IMR-90 (cell line): Measurements from ENCODE around the gene EYS. TPM values are rescaled to one million over a fixed set of nuclear protein-coding genes. Genes with fewer than 3 reads are reported as not detected.

ENCODE experiments used
- ATAC-seq: fragments of 200-7000 bp; cut with Tn5 transposase; 2 replicates; pipeline ENCODE4 v1.9.1; 2020; ENCODE audit warnings: low read depth, mild to moderate bottlenecking, moderate library complexity
- BruUV-seq: library from RNA; stranded (reverse); fragments of 400-500 nt; replicated peaks from 2 replicates; lab custom pipeline; 2021; lab: Mats Ljungman, UMichigan
- CTCF ChIA-PET: fragments of 300-600 bp; formaldehyde crosslinking; extraction: SDS; loops from one replicate; lab custom pipeline; 2021; ENCODE audit warnings: antibody characterized with exemption; lab: Yijun Ruan, JAX
- POLR2A ChIA-PET: fragments of 300-600 bp; sonication (Branson Sonifier 250); formaldehyde crosslinking; loops from one replicate; lab custom pipeline; 2022; ENCODE audit warnings: antibody characterized with exemption; ENCODE audit not compliant: unreplicated experiment; lab: Charles Lee
- DNase-seq: peaks from one replicate; pipeline ENCODE4 v3.0.0; 2013
- H2AFZ ChIP-seq: replicated peaks from 2 replicates; pipeline ENCODE3; 2013; ENCODE audit warnings: low read length, mild to moderate bottlenecking; ENCODE audit not compliant: poor library complexity
- H2AK5ac ChIP-seq: 2 replicates; pipeline ENCODE4 v1.6.1; 2013; ENCODE audit warnings: low read depth, low read length, inconsistent platforms
- H2AK9ac ChIP-seq: replicated peaks from 2 replicates; pipeline ENCODE3; 2013; ENCODE audit warnings: mild to moderate bottlenecking, low read depth, low read length, moderate library complexity; ENCODE audit not compliant: poor library complexity
- H2BK120ac ChIP-seq: 2 replicates; pipeline ENCODE4 v1.6.1; 2013; ENCODE audit warnings: low read depth, low read length, inconsistent platforms
- H2BK15ac ChIP-seq: 3 replicates; pipeline ENCODE4 v1.6.1; 2013; ENCODE audit warnings: low read depth, low read length, inconsistent platforms
- H2BK20ac ChIP-seq: 2 replicates; pipeline ENCODE4 v1.6.1; 2013; ENCODE audit warnings: low read depth, mild to moderate bottlenecking, inconsistent platforms, low read length, moderate library complexity
- H2BK5ac ChIP-seq: 2 replicates; pipeline ENCODE4 v1.6.1; 2013; ENCODE audit warnings: mild to moderate bottlenecking, low read depth, low read length, inconsistent platforms; ENCODE audit not compliant: poor library complexity, severe bottlenecking
- H3K14ac ChIP-seq: replicated peaks from 2 replicates; pipeline ENCODE4 v1.6.1; 2013; ENCODE audit warnings: low read depth, low read length, inconsistent platforms
- H3K18ac ChIP-seq: 2 replicates; pipeline ENCODE4 v1.6.1; 2013; ENCODE audit warnings: low read depth, low read length, control low read depth
- H3K23ac ChIP-seq: 2 replicates; pipeline ENCODE4 v1.6.1; 2013; ENCODE audit warnings: low read depth, low read length, inconsistent platforms
- H3K27ac ChIP-seq: 2 replicates; pipeline ENCODE4 v1.5.1; 2013; ENCODE audit warnings: mild to moderate bottlenecking, control low read depth, low read length; ENCODE audit not compliant: insufficient read depth
- H3K27me3 ChIP-seq: 2 replicates; pipeline ENCODE4 v1.6.1; 2013; ENCODE audit warnings: low read length; ENCODE audit not compliant: control insufficient read depth, insufficient read depth
- H3K36me3 ChIP-seq: 2 replicates; pipeline ENCODE4 v1.6.1; 2013; ENCODE audit warnings: low read length, mixed read lengths; ENCODE audit not compliant: control insufficient read depth, insufficient read depth
- H3K4ac ChIP-seq: 2 replicates; pipeline ENCODE4 v1.6.1; 2013; ENCODE audit warnings: low read depth, low read length, inconsistent platforms
- H3K4me1 ChIP-seq: 2 replicates; pipeline ENCODE4 v1.6.1; 2013; ENCODE audit warnings: low read length, mixed read lengths; ENCODE audit not compliant: control insufficient read depth, insufficient read depth
- H3K4me2 ChIP-seq: 2 replicates; pipeline ENCODE4 v1.6.1; 2013; ENCODE audit warnings: low read depth, mild to moderate bottlenecking, control low read depth, low read length, moderate library complexity
- H3K4me3 ChIP-seq: 2 replicates; pipeline ENCODE4 v1.5.1; 2013; ENCODE audit warnings: low read depth, mild to moderate bottlenecking, control low read depth, low read length, moderate library complexity; ENCODE audit not compliant: insufficient read depth
- H3K56ac ChIP-seq: 2 replicates; pipeline ENCODE4 v1.6.1; 2013; ENCODE audit warnings: low read length, inconsistent platforms; ENCODE audit not compliant: insufficient read depth; ENCODE audit errors: extremely low read depth
- H3K79me1 ChIP-seq, 2 experiments: 2 replicates each; pipeline ENCODE4 v1.6.1; 2013; ENCODE audit warnings: low read length in 2 of 2, inconsistent platforms in 1 of 2, low read depth in 1 of 2
- H3K9ac ChIP-seq: 2 replicates; pipeline ENCODE4 v1.6.1; 2013; ENCODE audit warnings: low read depth, low read length, control low read depth
- H3K9me1 ChIP-seq: 2 replicates; pipeline ENCODE4 v1.6.1; 2013; ENCODE audit warnings: low read length, inconsistent platforms; ENCODE audit not compliant: insufficient read depth
- H3K9me3 ChIP-seq: 2 replicates; pipeline ENCODE4 v1.6.1; 2013; ENCODE audit warnings: low read length; ENCODE audit not compliant: control insufficient read depth, insufficient read depth
- H4K20me1 ChIP-seq: 2 replicates; pipeline ENCODE4 v1.6.1; 2013; ENCODE audit warnings: low read length, inconsistent platforms; ENCODE audit not compliant: insufficient read depth
- H4K5ac ChIP-seq: 2 replicates; pipeline ENCODE4 v1.6.1; 2013; ENCODE audit warnings: mild to moderate bottlenecking, low read depth, low read length, control low read depth
- H4K8ac ChIP-seq, 2 experiments: 2 replicates each; pipeline ENCODE4 v1.6.1; 2013; ENCODE audit warnings: low read depth in 2 of 2, low read length in 2 of 2, control low read depth in 1 of 2, inconsistent platforms in 1 of 2
- H4K91ac ChIP-seq: 2 replicates; pipeline ENCODE4 v1.6.1; 2013; ENCODE audit warnings: low read depth, low read length, inconsistent platforms; ENCODE audit not compliant: insufficient read depth
- CEBPB ChIP-seq: IDR thresholded peaks from 2 replicates; pipeline ENCODE4 v1.6.1; 2012; ENCODE audit warnings: low read depth, low read length, improper control_type of control experiment
- CHD1 ChIP-seq: IDR thresholded peaks from 2 replicates; pipeline ENCODE4 v1.6.1; 2012; ENCODE audit warnings: low read depth, low read length, improper control_type of control experiment
- ELK1 ChIP-seq: fragments of 150-350 bp; IDR thresholded peaks from 2 replicates; pipeline ENCODE4 v1.6.1; 2016; ENCODE audit warnings: low read depth, mild to moderate bottlenecking, low read length, moderate library complexity, borderline replicate concordance
- MAFK ChIP-seq: IDR thresholded peaks from 2 replicates; pipeline ENCODE4 v1.6.1; 2012; ENCODE audit warnings: low read depth, low read length, improper control_type of control experiment
- MAZ ChIP-seq: IDR thresholded peaks from 2 replicates; pipeline ENCODE4 v1.6.1; 2012; ENCODE audit warnings: low read depth, mild to moderate bottlenecking, low read length, improper control_type of control experiment, moderate library complexity, borderline replicate concordance
- MXI1 ChIP-seq: IDR thresholded peaks from 2 replicates; pipeline ENCODE4 v1.6.1; 2012; ENCODE audit warnings: low read depth, mild to moderate bottlenecking, low read length, moderate library complexity, borderline replicate concordance
- NFE2L2 ChIP-seq: fragments of 150-350 bp; IDR thresholded peaks from 2 replicates; pipeline ENCODE4 v1.6.1; 2016; ENCODE audit warnings: low read depth, mild to moderate bottlenecking, low read length
- POLR2A ChIP-seq: IDR thresholded peaks from 2 replicates; pipeline ENCODE4 v1.6.1; 2012; ENCODE audit warnings: mild to moderate bottlenecking, low read depth, low read length
- RAD21 ChIP-seq: IDR thresholded peaks from 2 replicates; pipeline ENCODE4 v1.6.1; 2012; ENCODE audit warnings: low read length, improper control_type of control experiment
- RFX5 ChIP-seq: IDR thresholded peaks from 2 replicates; pipeline ENCODE4 v1.8.0; 2012; ENCODE audit warnings: low read depth, mild to moderate bottlenecking, low read length, moderate library complexity
- SMC3 ChIP-seq: fragments of 150-350 bp; IDR thresholded peaks from 2 replicates; pipeline ENCODE4 v1.6.1; 2016; ENCODE audit warnings: low read depth, mild to moderate bottlenecking, antibody characterized with exemption, low read length, moderate library complexity
- USF2 ChIP-seq: fragments of 150-350 bp; IDR thresholded peaks from 2 replicates; pipeline ENCODE4 v1.6.1; 2017; ENCODE audit warnings: mild to moderate bottlenecking, antibody characterized with exemption, low read length, low read depth
- WGBS, 2 experiments: methylation state at CpG; one replicate each; pipeline versions ENCODE4 v1.1.5 to v1.1.7; 2013; ENCODE audit warnings: missing lambda C conversion rate in 2 of 2; ENCODE audit not compliant: insufficient read length in 1 of 2; ENCODE audit errors: extremely low coverage in 2 of 2; 5-methylcytosine and 5-hydroxymethylcytosine counted together
- dilution Hi-C: fragments of 300-500 bp; cut with HindIII; formaldehyde crosslinking; loops from one replicate; pipeline ENCODE4 v1.14.3; 2018; ENCODE audit warnings: low sequenced_read_pairs; ENCODE audit not compliant: unreplicated experiment
- in situ Hi-C: fragments of 300-500 bp; cut with MboI; formaldehyde crosslinking; loops from 3 replicates; pipeline ENCODE4 v1.14.3; 2019; ENCODE audit warnings: low sequenced_read_pairs, inconsistent platforms, mixed read lengths
- intact Hi-C: fragments of 100-400 bp; cut with micrococcal nuclease; formaldehyde crosslinking; loops from 2 replicates; pipeline ENCODE4 v1.10.0; 2022
- polyA plus RNA-seq, 3 experiments: library from polyadenylated mRNA; depleted of rRNA; stranded (reverse); fragments of >200 nt; gene quantifications; 2 replicates each; pipeline ENCODE4 v1.2.3, GENCODE V29; 2012; ENCODE audit warnings: low replicate concordance in 1 of 3
- total RNA-seq: library from RNA; depleted of rRNA; stranded (reverse); fragments of >200 nt; gene quantifications from 2 replicates; pipeline ENCODE4 v1.2.3, GENCODE V29; 2012

The EYS gene
- total and polyA plus RNA-seq, 2 of the 4 experiments (the other 2 are of a cell fraction): under 0.01 TPM; not detected in 1

GRCh38 chr6:63887002-63887751 lies 1819.8 kb downstream of the EYS start:
- H4K5ac ChIP-seq: no peak overlapping the region
- no peak overlapping the region for H4K8ac ChIP-seq
- no peaks in the 10 kb centered on the region for H3K79me1 ChIP-seq
- H4K20me1 ChIP-seq: no peaks in the 10 kb centered on the region
- no peak overlapping the region for H2AK5ac ChIP-seq
- no peak overlapping the region for H2BK120ac ChIP-seq
- no peak overlapping the region for H3K14ac ChIP-seq
- no peak for ATAC-seq
- H3K18ac ChIP-seq: no peak overlapping the region
- in situ Hi-C loops: no loop called here
- H3K56ac ChIP-seq: no peak overlapping the region
- no peaks in the 10 kb centered on the region for H3K9me1 ChIP-seq
- H2BK20ac ChIP-seq: no peak overlapping the region
- H2BK5ac ChIP-seq: no peak overlapping the region
- H3K9ac ChIP-seq: no peak overlapping the region
- H4K91ac ChIP-seq: no peak overlapping the region
- no TSS peak for BruUV-seq
- CTCF ChIA-PET: no interaction called here
- no peaks in the 10 kb centered on the region for H3K4me1 ChIP-seq
- dilution Hi-C loops: no loop called here
- POLR2A ChIA-PET: no interaction called here
- H3K27ac ChIP-seq: no peak overlapping the region
- no peak for DNase-seq
- H3K23ac ChIP-seq: no peak overlapping the region
- no peak overlapping the region for H3K4me3 ChIP-seq
- TF ChIP-seq CEBPB (no peak), NFE2L2 (no peak), RFX5 (no peak), MAZ (no peak), RAD21 (no peak), POLR2A (no peak), ELK1 (no peak), USF2 (no peak), MXI1 (no peak), SMC3 (no peak), MAFK (no peak), CHD1 (no peak)
- no peak overlapping the region for H3K4me2 ChIP-seq
- H2AK9ac ChIP-seq: no peak overlapping the region
- H2BK15ac ChIP-seq: no peak overlapping the region
- WGBS, 2 experiments: 67% methylated on average over 1 of the region's 5 CpGs; no CpG with 5 or more reads in 1 of the 2 experiments
- H3K4ac ChIP-seq: no peak overlapping the region
- intact Hi-C loops: no loop called here
- H3K36me3 ChIP-seq: no peaks in the 10 kb centered on the region
- no peaks in the 10 kb centered on the region for H3K9me3 ChIP-seq
- H3K27me3 ChIP-seq: no peaks in the 10 kb centered on the region
- no peak overlapping the region for H2AFZ ChIP-seq
